HFF-Myc (cell line): ENCODE measurements around the gene NLRX1.
A peak's percentile ranks its signal among the peaks of the same experiment; 100 is the strongest.

ENCODE experiments used
- DNase-seq: peaks from one replicate; pipeline ENCODE4 v3.0.0-alpha.2; 2011; ENCODE audit warnings: low read depth; ENCODE audit errors: extremely low read depth
- H3K4me3 ChIP-seq: replicated peaks from 2 replicates; pipeline ENCODE4 v1.5.1; 2011; ENCODE audit warnings: low read depth, mild to moderate bottlenecking, control low read depth, low read length
- TF ChIP-seq, protein P1 (sequence below): IDR thresholded peaks from 2 replicates; pipeline ENCODE4 v1.5.1; 2012; ENCODE audit warnings: mild to moderate bottlenecking, low read depth, low read length, control low read depth; ENCODE audit errors: missing control alignments

NLRX1 gene

DNA sequence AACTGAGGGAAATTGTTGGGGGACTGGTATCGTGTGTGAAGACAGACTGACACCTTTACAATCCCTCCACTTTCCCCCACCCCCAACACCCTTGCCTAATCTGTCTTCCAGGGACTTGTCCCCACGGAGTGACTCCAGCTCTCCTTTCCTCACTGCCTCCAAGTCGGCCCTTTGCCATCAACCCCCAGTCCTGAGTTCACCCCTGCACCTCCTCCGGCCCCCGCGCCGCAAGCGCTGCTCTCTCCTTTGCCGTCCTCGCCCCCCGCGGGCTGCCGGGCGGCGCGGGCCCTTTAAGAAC is 19.9 kb upstream of the NLRX1 start:
- TF ChIP-seq, protein P1, sequence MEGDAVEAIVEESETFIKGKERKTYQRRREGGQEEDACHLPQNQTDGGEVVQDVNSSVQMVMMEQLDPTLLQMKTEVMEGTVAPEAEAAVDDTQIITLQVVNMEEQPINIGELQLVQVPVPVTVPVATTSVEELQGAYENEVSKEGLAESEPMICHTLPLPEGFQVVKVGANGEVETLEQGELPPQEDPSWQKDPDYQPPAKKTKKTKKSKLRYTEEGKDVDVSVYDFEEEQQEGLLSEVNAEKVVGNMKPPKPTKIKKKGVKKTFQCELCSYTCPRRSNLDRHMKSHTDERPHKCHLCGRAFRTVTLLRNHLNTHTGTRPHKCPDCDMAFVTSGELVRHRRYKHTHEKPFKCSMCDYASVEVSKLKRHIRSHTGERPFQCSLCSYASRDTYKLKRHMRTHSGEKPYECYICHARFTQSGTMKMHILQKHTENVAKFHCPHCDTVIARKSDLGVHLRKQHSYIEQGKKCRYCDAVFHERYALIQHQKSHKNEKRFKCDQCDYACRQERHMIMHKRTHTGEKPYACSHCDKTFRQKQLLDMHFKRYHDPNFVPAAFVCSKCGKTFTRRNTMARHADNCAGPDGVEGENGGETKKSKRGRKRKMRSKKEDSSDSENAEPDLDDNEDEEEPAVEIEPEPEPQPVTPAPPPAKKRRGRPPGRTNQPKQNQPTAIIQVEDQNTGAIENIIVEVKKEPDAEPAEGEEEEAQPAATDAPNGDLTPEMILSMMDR = no peak
- H3K4me3 ChIP-seq = peak overlapping the region; percentile 47
- no peak for DNase-seq

DNA sequence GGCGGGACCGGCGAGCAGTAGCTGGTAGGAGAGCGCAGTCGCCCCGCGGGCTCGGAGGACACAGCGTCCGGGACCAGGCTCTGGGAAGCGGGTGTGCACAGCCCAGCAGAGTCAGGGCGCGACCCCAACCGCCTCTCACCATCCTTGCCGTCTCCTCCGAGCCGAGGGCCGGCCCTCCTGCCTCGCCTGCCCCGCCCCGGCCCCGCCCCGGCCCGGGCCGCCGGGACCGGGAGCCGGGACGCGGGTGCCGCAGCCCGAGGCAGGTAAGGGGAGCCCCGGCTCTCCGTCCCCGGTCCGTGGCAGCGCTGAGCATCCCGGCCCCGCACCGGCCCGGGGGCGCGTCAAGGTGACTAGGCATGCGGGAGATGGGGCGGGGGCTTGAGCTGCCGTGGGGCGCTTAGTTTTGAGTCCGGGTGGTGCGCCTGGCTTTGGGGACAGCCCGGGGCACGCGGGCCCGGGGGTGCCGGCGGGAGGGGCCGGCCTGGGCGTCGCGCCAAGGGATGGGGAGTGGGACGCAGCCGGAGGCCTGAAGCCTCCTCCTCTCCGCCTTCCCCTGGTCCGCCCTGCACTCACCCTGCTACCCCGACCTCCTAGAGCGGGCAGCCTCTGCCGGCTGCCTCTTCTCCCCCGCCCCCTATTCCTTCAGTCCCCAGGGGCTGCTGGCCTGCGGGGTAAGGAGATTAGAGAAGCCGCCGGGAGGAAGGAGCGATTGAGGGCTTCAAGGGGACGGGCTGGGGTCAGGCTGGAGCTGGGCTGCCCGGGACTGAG is 19.3 kb upstream of the NLRX1 start, which contains the start of gene ABCG4:
Gene ABCG4 (plus strand): TSS at position 35 of the 768 bp plus-strand sequence. CDS start 914 bp downstream, outside the sequence.
- peak within 1 kb of the TSS; percentile 47 for H3K4me3 ChIP-seq
- DNase-seq = no peak
- TF ChIP-seq, protein P1 = no peak

DNA sequence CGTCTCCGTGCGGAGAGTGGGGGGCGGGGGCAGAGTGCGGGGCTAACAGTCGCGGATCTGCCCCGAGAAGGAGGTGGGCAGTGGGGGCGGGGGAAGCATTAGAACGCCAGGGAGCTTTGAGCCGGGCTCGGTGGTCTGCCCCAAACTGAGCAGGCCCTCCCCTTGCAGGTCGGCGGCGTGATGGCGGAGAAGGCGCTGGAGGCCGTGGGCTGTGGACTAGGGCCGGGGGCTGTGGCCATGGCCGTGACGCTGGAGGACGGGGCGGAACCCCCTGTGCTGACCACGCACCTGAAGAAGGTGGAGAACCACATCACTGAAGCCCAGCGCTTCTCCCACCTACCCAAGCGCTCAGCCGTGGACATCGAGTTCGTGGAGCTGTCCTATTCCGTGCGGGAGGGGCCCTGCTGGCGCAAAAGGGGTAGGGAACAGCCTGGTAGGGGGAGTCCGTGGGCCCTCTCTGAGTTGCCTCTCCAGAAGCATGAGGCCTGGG is 18.7 kb upstream of the NLRX1 start:
- DNase-seq = no peak
- H3K4me3 ChIP-seq = peak overlapping the region; percentile 47; the same call in 1 of the 2 replicates
- TF ChIP-seq, protein P1 = no peak

DNA sequence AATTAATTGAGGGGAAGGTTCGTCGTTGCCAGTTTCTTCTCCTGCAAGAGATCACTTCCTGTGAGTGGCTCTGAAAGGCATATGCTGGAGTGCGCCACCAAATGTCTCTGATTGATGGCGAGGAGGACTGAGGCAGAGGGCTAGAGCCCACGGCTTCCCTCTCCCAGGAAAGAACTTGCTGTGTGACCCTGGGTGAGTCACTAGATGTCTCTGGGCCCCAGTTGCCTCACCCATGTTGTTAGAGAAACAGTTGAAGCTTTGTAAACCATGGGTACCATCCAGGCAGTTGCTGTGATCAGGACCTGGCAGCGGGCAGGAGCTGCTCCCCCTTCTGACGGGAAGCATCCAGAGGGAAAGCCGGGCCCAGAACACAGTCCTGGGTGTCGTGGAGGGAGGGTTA is 16.5 kb upstream of the NLRX1 start:
- TF ChIP-seq, protein P1 = no peak
- DNase-seq = no peak
- H3K4me3 ChIP-seq = no peak overlapping the region

DNA sequence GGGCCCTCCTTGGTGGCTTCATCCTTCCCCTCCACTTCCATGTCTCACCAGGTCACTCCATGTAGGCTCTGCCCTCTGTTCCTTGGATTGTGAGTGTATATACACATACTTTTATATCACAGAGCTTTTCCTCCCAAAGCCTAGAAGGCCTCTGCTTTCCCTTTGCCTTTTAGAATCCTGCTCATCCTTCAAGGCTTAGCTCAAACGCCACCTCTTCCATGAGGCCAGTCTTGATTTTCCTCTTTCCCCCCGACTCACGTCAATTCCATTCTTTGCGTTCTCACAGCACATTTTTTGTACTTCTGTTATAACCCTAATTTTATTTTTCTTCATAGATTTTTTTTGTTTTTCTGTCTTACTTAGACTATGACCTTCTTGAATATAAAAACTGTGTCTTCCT is 15.9 kb upstream of the NLRX1 start:
- TF ChIP-seq, protein P1 = no peak
- no peak for DNase-seq
- no peak overlapping the region for H3K4me3 ChIP-seq

DNA sequence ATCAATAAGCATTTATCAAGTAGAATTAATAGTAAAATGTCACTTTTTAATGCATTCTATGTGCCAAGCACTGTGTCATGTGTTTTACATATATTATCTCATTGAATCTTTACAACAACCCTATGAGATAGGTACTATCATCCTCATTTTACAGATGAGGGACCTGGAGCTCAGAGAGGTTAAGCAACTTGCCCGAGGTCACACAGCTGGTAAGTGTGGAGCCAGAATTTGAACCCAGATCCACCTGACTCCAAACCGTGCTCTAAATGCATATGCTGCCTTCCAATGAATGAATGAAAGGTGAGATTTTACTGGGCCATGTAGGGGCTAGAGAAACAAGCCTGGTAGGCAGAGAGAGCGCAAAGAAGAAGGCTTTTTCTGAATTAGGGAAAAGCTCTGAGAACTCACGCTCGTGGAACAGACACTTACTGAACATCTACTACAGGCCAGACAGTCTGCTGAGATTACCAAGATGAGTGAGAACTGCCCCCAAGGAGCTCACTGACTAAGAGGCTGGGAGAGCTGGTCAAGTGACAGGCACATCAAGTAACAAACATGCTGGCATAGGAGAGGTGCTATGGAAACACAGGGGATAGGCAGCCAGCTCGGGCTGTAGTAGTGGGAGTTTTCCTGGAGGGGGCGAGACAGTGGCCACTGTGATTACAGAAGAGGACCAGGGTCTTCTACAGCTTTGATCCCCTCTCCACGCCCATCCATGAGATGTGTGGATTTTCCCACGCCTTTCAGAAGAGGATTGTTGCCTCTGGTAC is 15.3 kb upstream of the NLRX1 start:
- TF ChIP-seq, protein P1 = peak; percentile 17
- DNase-seq = no peak

More for the DNA sequence above, 15.3 kb upstream of the NLRX1 start:
- H3K4me3 ChIP-seq = no peak overlapping the region
